ENCODE measurements around the gene ARL6IP1.
"Not testable (repeated sequence)": the region's sequence is repeated elsewhere in the genome, so short reads cannot be mapped to it uniquely, and the experiment has no call there.

Gene ARL6IP1

DNA sequence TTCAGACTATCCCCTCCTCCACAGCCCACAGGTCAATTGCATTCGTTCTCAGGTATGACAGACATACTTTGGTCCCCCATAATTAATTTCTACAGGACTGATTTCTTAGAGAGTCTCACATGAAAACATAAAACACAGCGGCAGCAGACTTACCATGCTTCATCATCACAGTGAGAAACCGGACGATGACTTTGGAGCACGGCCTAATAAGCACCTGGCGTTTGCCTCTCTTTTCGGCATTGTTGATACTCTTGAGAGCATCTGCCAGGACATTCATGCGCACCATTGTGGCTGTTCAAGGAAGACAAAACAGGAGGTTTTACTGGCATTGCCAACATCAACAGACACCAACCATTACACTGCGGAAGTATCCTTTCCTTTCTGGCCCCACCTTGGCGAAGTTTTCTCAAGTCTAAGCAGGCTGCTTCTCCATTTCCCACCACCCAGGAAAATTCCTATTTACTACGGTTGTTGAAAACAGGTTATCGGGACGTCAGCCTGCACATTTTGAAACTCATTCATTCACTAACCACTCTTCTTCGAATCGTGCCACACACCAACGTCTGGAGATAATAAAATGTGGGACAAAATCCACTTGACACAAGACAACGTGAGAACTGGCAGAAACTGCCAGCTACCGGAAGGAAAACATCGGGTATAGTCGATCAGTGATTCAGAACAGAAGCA, 12.4 kb downstream of the ARL6IP1 start:
- TF ChIP-seq, protein P1, sequence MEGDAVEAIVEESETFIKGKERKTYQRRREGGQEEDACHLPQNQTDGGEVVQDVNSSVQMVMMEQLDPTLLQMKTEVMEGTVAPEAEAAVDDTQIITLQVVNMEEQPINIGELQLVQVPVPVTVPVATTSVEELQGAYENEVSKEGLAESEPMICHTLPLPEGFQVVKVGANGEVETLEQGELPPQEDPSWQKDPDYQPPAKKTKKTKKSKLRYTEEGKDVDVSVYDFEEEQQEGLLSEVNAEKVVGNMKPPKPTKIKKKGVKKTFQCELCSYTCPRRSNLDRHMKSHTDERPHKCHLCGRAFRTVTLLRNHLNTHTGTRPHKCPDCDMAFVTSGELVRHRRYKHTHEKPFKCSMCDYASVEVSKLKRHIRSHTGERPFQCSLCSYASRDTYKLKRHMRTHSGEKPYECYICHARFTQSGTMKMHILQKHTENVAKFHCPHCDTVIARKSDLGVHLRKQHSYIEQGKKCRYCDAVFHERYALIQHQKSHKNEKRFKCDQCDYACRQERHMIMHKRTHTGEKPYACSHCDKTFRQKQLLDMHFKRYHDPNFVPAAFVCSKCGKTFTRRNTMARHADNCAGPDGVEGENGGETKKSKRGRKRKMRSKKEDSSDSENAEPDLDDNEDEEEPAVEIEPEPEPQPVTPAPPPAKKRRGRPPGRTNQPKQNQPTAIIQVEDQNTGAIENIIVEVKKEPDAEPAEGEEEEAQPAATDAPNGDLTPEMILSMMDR (IDR thresholded peaks at IDR 0.05; ENCODE audit: low read depth, low read length) = no peak
- no peak for DNase-seq (ENCODE audit: extremely low read depth, low read depth)

- TF ChIP-seq, protein P1 (IDR thresholded peaks at IDR 0.05; ENCODE audit: low read depth, low read length) = no peak
- no peak for DNase-seq (ENCODE audit: extremely low read depth, low read depth)
Observed at GRCh38 chr16:18784917-18785623, 16.3 kb downstream of the ARL6IP1 start.

DNA sequence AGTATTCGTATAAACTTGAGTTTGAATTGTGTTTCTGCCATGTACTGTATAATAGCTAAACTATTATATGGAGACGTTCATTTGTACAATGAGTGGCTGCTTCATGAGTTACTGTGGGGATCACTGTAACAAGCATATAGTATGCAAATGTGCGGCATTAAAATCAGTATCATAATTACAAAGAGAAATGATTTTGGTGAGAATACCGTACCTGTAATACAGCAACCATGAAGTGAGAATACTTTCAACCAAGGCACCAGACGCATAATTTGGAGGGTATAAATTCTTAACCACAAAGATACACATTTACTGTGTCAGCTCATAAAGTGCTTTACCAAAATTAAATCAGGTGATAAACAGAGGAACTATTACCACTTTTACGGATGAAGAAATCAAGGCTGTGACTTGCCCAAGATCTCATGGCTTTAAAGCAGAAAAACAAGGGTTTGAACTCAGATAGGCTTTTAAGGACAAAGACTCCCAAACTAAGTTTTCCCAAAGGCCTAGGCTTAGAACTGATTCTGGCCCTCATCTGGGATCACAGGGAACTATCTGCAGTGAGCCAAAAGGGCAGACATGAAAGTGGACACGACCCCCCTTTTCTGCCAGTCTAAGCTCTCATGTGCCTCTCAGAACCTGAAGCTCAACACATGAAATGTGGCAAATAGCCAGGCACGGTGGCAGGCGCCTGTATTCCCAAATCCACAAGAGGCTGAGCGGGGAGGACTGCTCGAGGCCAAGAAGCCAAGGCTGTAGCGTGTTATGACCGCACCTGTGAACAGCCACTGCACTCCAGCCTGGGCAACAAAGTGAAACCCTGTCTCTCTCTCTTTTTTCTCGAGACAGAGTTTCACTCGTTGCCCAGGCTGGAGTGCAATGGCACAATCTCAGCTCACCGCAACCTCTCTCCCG, 17.7 kb downstream of the ARL6IP1 start:
- no peak for DNase-seq (ENCODE audit: extremely low read depth, low read depth)
- TF ChIP-seq, protein P1 (IDR thresholded peaks at IDR 0.05; ENCODE audit: low read depth, low read length) = no peak

GRCh38 chr16:18782697-18783429, 18.5 kb downstream of the ARL6IP1 start:
- no peak for DNase-seq (ENCODE audit: extremely low read depth, low read depth)
- TF ChIP-seq, protein P1 (IDR thresholded peaks at IDR 0.05; ENCODE audit: low read depth, low read length) = no peak

DNA sequence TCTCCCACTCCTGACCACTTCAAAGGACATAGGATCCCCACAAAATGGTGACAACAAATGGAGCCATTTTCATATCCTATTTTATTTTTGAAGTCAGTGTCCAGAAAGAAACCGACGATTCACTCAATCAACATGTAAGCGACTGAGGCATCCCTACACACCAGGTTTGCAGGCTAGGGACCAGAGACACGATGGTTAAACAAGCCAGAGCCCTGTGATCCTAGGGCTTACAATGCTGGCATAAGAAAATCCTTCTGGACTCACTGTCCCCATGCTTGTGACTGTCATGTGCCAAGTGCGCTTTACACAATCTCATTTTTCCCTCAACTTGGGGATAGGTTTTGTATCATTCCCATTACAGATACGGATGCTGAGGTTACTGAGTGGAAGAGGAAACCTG, 20.1 kb downstream of the ARL6IP1 start:
- DNase-seq (ENCODE audit: extremely low read depth, low read depth) = not testable (repeated sequence)

DNA sequence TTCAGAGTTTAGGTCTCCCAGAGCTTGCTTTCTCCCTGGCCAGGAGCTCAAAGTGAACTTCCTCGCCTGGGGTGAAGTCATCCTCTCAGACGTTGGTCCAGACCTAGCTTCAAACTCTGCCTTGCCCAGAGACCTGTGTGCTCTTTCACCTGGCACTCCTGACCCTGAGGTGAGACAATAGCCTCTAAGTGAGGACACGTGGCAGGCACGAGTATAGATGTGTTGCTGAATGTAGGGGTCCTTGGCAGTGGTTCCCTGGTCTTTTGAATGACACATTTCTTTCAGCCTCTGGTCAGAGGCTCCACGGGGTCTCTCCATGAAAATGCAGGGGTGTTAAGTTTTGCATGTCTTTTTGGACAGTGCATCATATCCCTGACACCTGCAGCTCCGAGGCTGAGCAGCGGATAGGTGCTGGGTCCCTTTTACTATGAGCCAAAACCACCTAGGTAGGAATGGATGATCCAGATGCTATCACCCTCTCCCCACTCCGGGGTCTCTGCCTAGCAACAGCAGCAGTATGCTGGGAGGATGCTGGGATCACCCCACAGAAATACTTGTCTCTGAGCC, 20.8 kb downstream of the ARL6IP1 start:
- not testable (repeated sequence) for DNase-seq (ENCODE audit: extremely low read depth, low read depth)

DNA sequence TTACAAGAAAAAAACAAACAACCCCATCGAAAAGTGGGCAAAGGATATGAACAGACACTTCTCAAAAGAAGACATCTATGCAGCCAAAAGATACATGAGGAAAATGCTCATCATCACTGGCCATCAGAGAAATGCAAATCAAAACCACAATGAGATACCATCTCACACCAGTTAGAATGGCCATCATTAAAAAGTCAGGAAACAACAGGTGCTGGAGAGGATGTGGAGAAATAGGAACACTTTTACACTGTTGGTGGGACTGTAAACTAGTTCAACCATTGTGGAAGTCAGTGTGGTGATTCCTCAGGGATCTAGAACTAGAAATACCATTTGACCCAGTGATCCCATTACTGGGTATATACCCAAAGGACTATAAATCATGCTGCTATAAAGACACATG, 23.7 kb downstream of the ARL6IP1 start:
- DNase-seq (ENCODE audit: extremely low read depth, low read depth) = not testable (repeated sequence)

DNA sequence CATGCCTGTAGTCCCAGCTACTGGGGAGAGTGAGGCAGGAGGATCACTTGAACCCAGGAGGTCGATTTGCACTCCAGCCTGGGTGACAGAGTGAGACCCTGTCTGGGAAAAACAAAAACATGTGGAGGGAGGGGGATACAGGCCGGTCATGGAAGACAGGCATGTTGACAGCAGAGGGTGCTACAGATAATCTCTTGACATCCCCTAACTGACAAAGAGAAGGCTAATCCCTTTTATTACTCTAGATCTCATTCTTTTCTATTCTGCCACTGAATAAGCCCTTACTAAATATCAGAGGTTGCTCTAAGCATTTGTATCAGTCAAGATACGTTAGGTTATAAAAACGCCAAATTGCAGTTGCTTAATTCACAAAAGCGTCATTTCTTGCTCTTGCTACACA, 25.0 kb downstream of the ARL6IP1 start:
- DNase-seq (ENCODE audit: extremely low read depth, low read depth) = not testable (repeated sequence)

- DNase-seq (ENCODE audit: extremely low read depth, low read depth) = not testable (repeated sequence)
Observed at GRCh38 chr16:18774651-18775050, 26.7 kb downstream of the ARL6IP1 start.

GRCh38 chr16:18772171-18772570, 29.2 kb downstream of the ARL6IP1 start:
- DNase-seq (ENCODE audit: extremely low read depth, low read depth) = not testable (repeated sequence)

DNA sequence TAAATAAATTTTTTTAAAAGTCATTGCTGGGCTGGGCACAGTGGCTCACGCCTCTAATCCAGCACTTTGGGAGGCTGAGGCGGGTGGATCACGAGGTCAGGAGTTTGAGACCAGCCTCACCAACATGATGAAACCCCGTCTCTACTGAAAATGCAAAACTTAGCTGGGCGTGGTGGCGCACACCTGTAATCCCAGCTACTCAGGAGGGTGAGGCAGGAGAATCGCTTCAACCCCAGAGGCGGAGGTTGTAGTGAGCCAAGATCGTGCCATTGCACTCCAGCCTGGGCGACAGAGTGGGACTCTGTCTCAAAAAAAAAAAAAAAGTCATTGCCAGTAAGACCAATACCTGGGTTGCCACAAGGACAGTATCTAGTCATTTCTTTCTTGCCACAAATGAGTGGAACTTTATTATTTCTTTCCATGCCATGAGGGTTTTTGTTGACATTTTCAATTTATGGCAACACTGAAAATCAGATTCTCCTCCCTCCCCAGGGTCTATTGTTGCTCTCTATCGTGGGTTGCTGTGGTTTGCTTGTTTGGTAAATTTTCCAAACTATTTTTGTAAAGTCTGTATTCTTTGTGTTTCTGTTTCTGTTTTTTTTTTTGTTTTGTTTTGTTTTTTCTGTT, 30.9 kb downstream of the ARL6IP1 start:
- DNase-seq (ENCODE audit: extremely low read depth, low read depth) = not testable (repeated sequence)

- DNase-seq (ENCODE audit: extremely low read depth, low read depth) = not testable (repeated sequence)
Observed at GRCh38 chr16:18767217-18767616, 34.1 kb downstream of the ARL6IP1 start.

DNA sequence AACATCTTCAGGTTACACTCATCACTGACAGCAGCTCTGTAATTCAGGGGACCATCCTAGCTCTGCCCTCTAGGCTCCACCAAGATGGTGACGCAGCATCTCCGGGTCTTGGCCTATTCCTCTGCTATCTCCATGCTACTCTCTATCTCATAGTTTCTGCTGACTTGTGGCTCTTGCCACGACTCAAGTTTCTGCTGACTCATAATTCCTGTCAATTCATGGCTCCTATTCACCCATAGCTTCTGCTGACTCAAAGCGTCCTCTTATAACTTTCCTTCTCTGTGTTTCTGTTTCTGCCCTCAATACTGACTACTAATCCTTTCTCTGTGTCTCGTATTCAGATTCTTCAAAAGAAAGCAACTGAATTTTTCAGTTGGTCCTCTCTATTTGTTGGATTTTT, 38.6 kb downstream of the ARL6IP1 start:
- DNase-seq (ENCODE audit: extremely low read depth, low read depth) = not testable (repeated sequence)

All from AG09319 (cell line).